Activated naive CD4-positive, alpha-beta T cell treated with anti-CD3 and anti-CD28 coated beads, Interleukin-2, amount 50 U/mL, for 72 hours (primary cell): ENCODE data around the gene MKNK1. TPM values are rescaled to one million over a fixed set of nuclear protein-coding genes. Genes with fewer than 3 reads are reported as not detected.

Experiments used
- ATAC-seq, 2 donors: fragments of 150-1000 bp; cut with Tn5 transposase; 2 replicates each; pipeline ENCODE4 v1.10.0; 2021; ENCODE audit warnings: mild to moderate bottlenecking in 2 of 2, moderate library complexity in 2 of 2
- DNase-seq, 2 donors: peaks; one replicate each; pipeline ENCODE4 v3.0.0; 2021 to 2022; ENCODE audit warnings: low spot score in 2 of 2
- H3K27ac Mint-ChIP-seq, 2 donors: one replicate each; pipeline ENCODE4 v1.8.0; 2022; ENCODE audit warnings: mild to moderate bottlenecking in 2 of 2, mixed read lengths in 2 of 2
- H3K36me3 Mint-ChIP-seq, 2 donors: one replicate each; pipeline ENCODE4 v1.8.0; 2022; ENCODE audit warnings: mixed read lengths in 2 of 2
- H3K9me3 Mint-ChIP-seq, 2 donors: one replicate each; pipeline ENCODE4 v1.8.0; 2022; ENCODE audit warnings: mixed read lengths in 2 of 2
- total RNA-seq, 2 donors: library from RNA; stranded (reverse); gene quantifications; one replicate each; pipeline ENCODE4 v1.2.3, GENCODE V29; 2022

The MKNK1 gene
- total RNA-seq, 2 donors from 2014 or later = 37.3 to 48.7 TPM

DNA sequence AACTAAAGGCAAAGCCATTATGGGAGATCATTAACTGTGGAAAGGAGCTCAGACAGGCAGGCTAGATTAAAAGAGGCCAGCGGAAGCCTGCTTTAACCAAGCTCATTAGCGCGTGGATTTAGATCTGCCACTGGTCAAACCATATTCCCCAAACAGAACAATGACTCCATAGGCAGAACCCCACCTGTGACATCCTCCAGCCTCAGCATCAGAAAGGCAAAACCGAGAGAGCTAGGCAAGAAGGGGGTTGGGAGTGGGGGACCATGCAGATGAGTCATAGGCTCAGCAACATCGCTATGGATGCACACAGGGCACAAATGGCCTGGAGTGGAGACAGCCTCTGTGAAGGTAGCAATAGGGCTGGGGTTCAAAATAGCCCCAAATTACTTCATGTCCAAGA is 20.6 kb downstream of the MKNK1 start:
- peaks cover 0 to 14% of the 10 kb centered on the region in 2 donors for H3K36me3 Mint-ChIP-seq
- H3K27ac Mint-ChIP-seq = peak overlapping the region in 1 of 2 donors; percentile 65
- ATAC-seq (no peak), DNase-seq (no peak)
- H3K9me3 Mint-ChIP-seq = no peaks in the 10 kb centered on the region

DNA sequence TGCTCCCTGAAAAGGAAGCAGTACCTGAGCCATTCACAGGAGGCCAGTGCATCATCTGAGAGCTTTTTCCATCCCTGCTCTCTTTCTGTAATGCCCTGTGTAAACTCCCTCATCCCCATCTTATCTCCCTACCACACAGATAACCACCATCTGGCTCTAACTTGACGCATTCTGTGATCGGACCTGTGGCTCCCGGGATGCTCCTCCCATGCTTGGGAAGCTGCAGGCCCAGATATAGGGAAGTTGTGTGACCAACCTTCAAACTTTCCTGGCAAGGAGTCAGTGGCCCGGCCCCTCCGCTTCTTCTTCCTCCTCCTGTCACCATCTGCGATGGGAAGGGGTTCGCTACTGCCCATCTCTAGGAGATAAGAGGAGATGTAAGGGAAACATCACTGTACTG is 21.1 kb downstream of the MKNK1 start:
- Mint-ChIP-seq H3K27ac (peak overlapping the region; percentile 33 to 65), H3K9me3 (no peaks in the 10 kb centered on the region), H3K36me3 (peaks cover 0 to 16% of the 10 kb centered on the region in 2 donors)
- ATAC-seq = no peak
- no peak for DNase-seq

DNA sequence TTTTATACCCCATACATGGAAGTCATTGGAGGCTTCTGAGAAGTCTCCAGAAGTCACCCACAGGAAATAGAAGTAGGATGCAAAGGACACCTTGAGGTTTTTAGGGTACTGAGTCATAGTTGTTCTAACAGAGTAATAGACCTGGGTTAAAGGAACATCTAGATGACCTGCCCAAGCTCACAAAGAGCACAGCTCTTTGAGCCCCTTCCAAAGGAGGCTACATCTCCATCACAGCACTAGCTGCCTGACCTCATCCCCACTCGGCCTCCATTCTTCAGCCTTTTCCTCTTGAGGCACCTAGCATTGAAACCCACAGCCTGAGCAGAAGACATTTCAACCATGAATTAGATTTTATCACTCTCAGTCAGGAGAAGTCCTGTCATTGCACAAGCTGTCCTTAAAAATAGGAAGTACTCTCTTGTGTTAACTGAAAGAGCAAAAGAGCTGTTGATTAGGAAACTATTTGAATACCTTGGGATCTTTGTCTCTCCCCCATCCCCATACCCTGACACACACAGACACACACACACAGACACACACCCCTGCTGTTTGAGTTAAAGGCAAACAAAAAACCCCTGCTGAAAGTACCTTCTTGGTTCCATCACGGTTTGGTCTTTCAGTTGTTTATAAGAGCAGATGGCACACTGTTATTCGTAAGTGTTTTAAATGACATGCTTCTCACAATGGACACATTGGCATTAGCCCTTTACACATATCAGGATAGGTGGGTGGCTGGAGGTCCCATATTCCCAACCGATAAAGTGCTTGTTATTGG is 22.2 kb downstream of the MKNK1 start:
- DNase-seq = no peak
- Mint-ChIP-seq H3K36me3 (peaks cover 0 to 19% of the 10 kb centered on the region in 2 donors), H3K27ac (peak overlapping the region; percentile 65 to 82), H3K9me3 (no peaks in the 10 kb centered on the region)
- peak; percentile 95 to 97 for ATAC-seq

- peak overlapping the region; percentile 29 to 65 for H3K27ac Mint-ChIP-seq
- ATAC-seq (no peak), DNase-seq (no peak)
- no peaks in the 10 kb centered on the region for H3K9me3 Mint-ChIP-seq
- H3K36me3 Mint-ChIP-seq = peaks cover 0 to 19% of the 10 kb centered on the region in 2 donors
These were observed 23.7 kb downstream of the MKNK1 start for GRCh38 chr1:46580140-46580903.

- DNase-seq (no peak), ATAC-seq (no peak)
- Mint-ChIP-seq H3K9me3 (no peaks in the 10 kb centered on the region), H3K27ac (no peak overlapping the region), H3K36me3 (peaks cover 0 to 19% of the 10 kb centered on the region in 2 donors)
These were observed 26.4 kb downstream of the MKNK1 start for GRCh38 chr1:46577671-46578070.

- H3K27ac Mint-ChIP-seq = peak overlapping the region in 1 of 2 donors; percentile 45
- no peak for DNase-seq
- peaks cover 0 to 19% of the 10 kb centered on the region in 2 donors for H3K36me3 Mint-ChIP-seq
- H3K9me3 Mint-ChIP-seq = no peaks in the 10 kb centered on the region
- ATAC-seq = no peak
These were observed 27.5 kb downstream of the MKNK1 start for GRCh38 chr1:46576596-46576995.

DNA sequence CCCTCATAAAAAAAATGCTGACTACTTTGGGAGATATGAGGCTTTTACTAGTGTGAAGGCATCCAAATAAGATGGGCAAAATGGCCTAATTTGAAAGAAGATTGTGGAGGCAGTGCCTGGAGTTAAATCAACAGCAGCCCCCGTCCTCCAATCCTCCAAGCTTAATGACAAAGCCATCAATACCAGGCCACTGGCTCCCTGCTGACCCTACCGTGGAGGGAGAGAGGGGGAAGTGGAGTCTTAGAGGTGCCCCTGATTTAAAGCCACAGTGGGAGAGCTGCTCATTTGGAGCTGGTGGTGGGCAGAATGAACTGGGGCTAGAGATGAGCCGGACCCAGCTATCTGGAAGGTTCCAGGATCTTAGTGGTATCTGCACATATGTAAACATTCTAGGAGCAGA is 28.3 kb downstream of the MKNK1 start:
- ATAC-seq = no peak
- Mint-ChIP-seq H3K9me3 (no peaks in the 10 kb centered on the region), H3K36me3 (peaks cover 0 to 16% of the 10 kb centered on the region in 2 donors), H3K27ac (peak overlapping the region in 1 of 2 donors; percentile 74)
- DNase-seq = no peak

DNA sequence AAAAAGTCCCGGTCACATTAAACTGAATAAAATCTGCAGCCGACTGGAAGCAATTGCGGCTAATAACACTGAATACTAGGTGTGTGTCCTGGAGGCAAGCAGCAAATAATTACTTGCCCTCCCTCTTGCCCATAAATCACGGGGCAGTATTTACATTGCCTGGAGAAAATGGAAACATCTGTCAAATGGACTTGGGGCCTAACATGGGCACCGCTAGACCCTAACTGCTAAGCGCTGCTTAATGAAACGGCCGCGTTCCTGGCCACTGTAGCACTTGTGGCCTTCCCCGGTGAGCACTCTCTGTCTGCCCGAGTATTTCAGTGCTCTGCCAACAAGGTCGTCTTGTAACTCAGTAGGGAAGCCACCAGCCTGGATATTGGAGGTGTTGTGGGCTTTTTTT is 28.8 kb downstream of the MKNK1 start:
- DNase-seq (no peak), ATAC-seq (no peak)
- peaks cover 0 to 11% of the 10 kb centered on the region in 2 donors for H3K36me3 Mint-ChIP-seq
- peak overlapping the region in 1 of 2 donors; percentile 77 for H3K27ac Mint-ChIP-seq
- H3K9me3 Mint-ChIP-seq = no peaks in the 10 kb centered on the region

DNA sequence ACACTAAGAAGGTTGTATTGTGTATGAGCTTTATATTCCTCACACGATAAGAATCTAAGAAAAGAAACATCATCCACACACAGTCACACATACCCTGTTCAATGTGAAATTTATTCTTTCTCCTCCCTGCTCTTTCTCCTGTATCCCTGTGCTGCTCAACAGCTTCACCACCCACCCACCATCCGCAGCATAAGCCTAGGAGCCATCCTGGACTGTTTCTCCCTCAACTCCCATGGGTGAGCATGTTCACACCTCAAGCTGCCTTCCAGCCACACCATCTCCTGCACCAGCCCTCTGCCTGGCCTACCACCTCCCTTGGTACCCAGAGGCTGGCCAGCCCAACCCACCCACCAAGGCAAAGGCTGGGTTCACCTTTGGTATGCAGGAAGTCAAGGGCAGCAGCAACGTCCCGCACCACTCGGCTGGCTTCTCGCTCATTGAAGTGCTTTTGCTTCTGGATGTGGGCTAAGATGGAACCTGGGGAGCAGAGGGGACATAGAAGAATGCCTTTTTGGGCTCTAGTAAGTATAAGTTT is 32.3 kb downstream of the MKNK1 start:
- ATAC-seq (no peak), DNase-seq (no peak)
- Mint-ChIP-seq H3K36me3 (peaks cover 0 to 6% of the 10 kb centered on the region in 2 donors), H3K9me3 (no peaks in the 10 kb centered on the region), H3K27ac (peak overlapping the region in 1 of 2 donors; percentile 24)

GRCh38 chr1:46569884-46570725 is 34.0 kb downstream of the MKNK1 start:
- ATAC-seq = no peak
- no peaks in the 10 kb centered on the region for H3K9me3 Mint-ChIP-seq
- H3K27ac Mint-ChIP-seq = peak overlapping the region in 1 of 2 donors; percentile 25
- DNase-seq = no peak
- peaks cover 0 to 6% of the 10 kb centered on the region in 2 donors for H3K36me3 Mint-ChIP-seq

DNA sequence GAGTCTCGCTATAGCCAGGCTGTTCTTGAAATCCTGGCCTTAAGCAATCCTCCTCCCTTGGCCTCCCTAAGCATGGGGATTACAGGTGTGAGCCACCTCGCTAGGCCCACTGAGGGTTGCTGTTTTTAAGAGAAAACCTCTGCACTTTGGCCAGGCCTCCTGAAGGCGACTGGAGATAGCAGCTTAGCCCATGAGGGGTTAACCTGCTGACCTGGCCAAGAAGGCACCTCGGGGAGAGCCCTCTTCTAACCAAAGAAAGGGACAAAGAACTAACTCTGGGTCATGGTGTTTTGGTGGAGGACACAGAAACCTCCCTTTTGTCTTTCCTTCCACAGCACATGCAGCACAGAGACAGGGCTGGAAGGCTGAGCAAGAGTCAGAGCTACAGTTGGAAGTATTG is 35.0 kb downstream of the MKNK1 start:
- ATAC-seq (no peak), DNase-seq (no peak)
- H3K36me3 Mint-ChIP-seq = peaks cover 0 to 6% of the 10 kb centered on the region in 2 donors

DNA sequence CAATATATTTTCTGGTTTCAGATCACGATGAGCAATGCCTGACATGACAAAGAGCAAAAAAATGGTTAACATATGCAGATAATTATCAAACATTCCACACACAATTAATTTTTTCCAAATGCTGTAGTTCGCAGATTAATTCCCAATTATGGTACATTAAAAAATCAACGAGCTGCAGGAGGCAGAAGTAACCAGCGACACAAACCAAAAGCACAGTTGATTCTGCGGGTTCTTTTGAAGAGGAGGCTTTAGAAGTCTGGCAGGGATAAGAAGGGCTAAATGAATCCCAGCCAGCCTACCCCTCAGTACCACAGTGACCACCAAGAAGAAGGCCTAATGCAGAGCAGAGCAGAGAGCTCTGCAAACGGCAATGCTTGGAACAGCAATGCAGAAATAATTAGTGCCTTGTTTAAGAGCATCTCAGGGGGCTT is 35.6 kb downstream of the MKNK1 start:
- no peaks in the 10 kb centered on the region for H3K9me3 Mint-ChIP-seq
- no peak for ATAC-seq
- no peak overlapping the region for H3K27ac Mint-ChIP-seq
- DNase-seq = no peak
- H3K36me3 Mint-ChIP-seq = peaks cover 0 to 6% of the 10 kb centered on the region in 2 donors

More for the DNA sequence above, 35.0 kb downstream of the MKNK1 start:
- Mint-ChIP-seq H3K9me3 (no peaks in the 10 kb centered on the region), H3K27ac (no peak overlapping the region)

DNA sequence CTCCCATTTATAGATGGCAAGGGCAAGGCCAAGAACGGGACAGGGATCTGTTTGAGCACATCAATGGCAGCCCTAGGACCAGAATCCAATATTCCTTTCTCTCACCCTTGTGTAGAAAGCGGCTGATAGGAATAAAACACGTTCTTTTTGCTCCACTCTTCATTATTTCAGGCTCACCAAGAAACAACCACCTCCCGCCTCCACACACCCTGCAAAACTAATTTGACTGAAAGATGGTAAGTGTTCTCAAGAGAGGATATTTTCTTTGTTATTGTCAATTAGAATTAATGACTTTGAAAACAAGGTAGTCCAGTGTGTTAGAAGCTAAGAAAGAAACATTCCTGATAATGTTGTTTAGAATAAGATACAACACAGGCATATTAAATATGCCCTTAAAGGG is 40.7 kb downstream of the MKNK1 start:
- ATAC-seq = no peak
- H3K9me3 Mint-ChIP-seq = no peaks in the 10 kb centered on the region
- H3K36me3 Mint-ChIP-seq = peaks cover 0 to 5% of the 10 kb centered on the region in 2 donors
- no peak for DNase-seq
- H3K27ac Mint-ChIP-seq = no peak overlapping the region

DNA sequence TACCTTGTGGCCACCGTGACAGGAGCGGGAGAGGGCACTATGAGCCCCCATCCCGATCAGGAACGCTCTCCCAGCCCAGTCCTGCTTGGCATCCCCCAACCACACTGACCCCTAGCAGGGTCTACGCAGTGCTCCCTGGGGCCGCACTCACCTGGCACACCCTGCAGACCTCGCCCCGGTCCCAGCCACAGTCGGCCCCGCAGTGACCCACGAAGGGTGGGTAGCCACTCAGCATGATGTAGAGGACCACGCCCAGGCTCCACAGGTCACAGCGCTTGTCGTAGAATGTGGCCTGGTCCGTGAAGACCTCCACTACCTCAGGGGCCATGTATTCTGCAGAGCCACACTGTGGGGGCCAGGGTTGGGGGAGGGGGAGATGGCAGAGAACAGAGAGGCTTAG is 41.6 kb downstream of the MKNK1 start:
- ATAC-seq = no peak
- H3K36me3 Mint-ChIP-seq = no peaks in the 10 kb centered on the region

DNA sequence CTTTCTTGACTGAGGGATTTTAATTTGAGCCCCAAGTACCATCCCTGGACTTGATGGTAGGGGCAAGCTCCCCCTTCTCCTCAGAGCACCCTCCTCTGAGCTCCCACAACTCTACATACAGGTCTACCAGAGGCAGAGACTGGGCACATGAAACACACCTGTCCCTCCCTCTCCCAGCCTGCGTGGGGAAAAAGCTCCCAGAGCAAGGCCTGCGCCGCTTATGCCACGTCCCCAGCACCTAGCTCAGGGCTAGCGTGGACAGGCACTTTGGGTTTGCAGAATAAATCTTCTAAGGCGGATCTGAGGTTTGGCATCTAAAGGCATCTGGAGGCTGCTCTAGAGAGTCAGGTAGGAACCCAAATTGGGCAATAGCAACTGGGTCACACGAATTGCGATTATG is 45.1 kb downstream of the MKNK1 start:
- DNase-seq = peak in 1 of 2 donors; percentile 31
- Mint-ChIP-seq H3K27ac (no peak overlapping the region), H3K9me3 (no peaks in the 10 kb centered on the region), H3K36me3 (no peaks in the 10 kb centered on the region)
- no peak for ATAC-seq

More for the DNA sequence above, 41.6 kb downstream of the MKNK1 start:
- Mint-ChIP-seq H3K9me3 (no peaks in the 10 kb centered on the region), H3K27ac (no peak overlapping the region)
- no peak for DNase-seq

DNA sequence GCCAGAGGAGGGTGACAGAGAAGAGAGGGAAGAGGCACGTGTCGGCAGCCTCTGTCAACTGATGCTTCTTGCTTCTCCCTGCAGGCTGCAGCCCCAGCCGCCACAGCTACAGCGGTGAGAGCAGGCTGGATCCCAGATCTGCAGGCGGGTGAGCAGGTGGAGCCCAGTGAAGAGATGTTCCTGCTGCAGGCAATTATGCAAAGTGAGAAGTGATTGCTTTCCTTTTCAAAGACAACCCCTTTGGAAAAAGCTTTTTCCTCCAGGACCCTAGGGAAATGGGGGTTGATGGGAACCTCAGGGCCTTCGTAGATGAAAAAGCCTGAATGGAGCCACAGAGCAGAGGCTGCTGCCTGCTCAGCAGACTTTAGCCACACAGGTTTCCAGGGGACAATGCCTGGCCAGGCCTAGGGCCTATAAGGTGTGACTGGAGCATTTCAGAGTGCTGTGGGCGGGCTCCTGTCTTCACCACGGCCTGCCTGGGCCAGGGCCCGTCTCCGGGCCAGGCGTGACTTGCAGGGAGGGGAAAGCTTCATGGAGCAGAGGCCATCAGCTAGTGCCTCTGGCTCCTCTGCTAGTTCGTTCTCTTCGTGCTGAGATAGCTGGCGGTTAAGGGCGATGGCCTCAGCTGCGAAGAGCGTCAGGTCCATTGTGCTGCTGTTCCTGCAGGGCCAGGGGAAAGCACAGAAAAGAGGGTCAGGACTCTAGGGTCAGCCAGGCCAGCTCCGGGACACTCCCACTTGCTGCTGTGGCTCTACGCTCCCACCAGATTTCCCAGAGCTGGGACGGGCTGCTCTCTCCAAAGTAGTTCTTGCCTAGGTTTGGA is 45.7 kb downstream of the MKNK1 start:
- DNase-seq = peak in 1 of 2 donors; percentile 35

More for the DNA sequence above, 45.7 kb downstream of the MKNK1 start:
- Mint-ChIP-seq H3K9me3 (no peaks in the 10 kb centered on the region), H3K36me3 (no peaks in the 10 kb centered on the region), H3K27ac (peak overlapping the region; percentile 53 to 62)
- ATAC-seq = no peak
